B cell (primary cell): Measurements from ENCODE around the gene ARHGAP25.

Source experiments
- CTCF ChIP-seq: fragments of 200-600 bp; IDR thresholded peaks from one replicate; pipeline ENCODE4 v1.8.0; 2022; ENCODE audit warnings: antibody characterized with exemption, mild to moderate bottlenecking
- EZH2 ChIP-seq: IDR thresholded peaks from 2 replicates; pipeline ENCODE4 v1.6.1; 2012; ENCODE audit warnings: borderline replicate concordance, low read depth, mild to moderate bottlenecking, moderate library complexity, low read length; ENCODE audit not compliant: insufficient read depth, poor library complexity, severe bottlenecking

GRCh38 chr2:68772109-68772508 lies 37.5 kb downstream of the ARHGAP25 start:
- TF ChIP-seq CTCF (no peak), EZH2 (no peak)
